ACC112 (cell line): ENCODE measurements around the gene SLC47A1.
A peak's percentile ranks its signal among the peaks of the same experiment; 100 is the strongest.
"Not testable (repeated sequence)": the region's sequence is repeated elsewhere in the genome, so short reads cannot be mapped to it uniquely, and the experiment has no call there.

Source experiments
- H2AFZ ChIP-seq: fragments of 200-600 bp; sonication (generic); one replicate; pipeline ENCODE4 v1.6.0; 2017; ENCODE audit warnings: antibody characterized with exemption, low read length; ENCODE audit not compliant: unreplicated experiment
- H3K27ac ChIP-seq: fragments of 200-600 bp; sonication (generic); 2 replicates; pipeline ENCODE4 v1.5.1; 2014; ENCODE audit warnings: low read depth, mild to moderate bottlenecking, antibody characterized with exemption, low read length, moderate library complexity
- H3K27me3 ChIP-seq: fragments of 200-600 bp; sonication (generic); 2 replicates; pipeline ENCODE4 v1.6.1; 2014; ENCODE audit warnings: mild to moderate bottlenecking, antibody characterized with exemption, low read length, moderate library complexity, mixed read lengths; ENCODE audit not compliant: insufficient read depth
- H3K36me3 ChIP-seq: fragments of 200-600 bp; sonication (generic); 2 replicates; pipeline ENCODE4 v1.6.1; 2016; ENCODE audit warnings: mild to moderate bottlenecking, antibody characterized with exemption, low read length, moderate library complexity, mixed read lengths; ENCODE audit not compliant: insufficient read depth
- H3K4me1 ChIP-seq: fragments of 200-600 bp; sonication (generic); one replicate; pipeline ENCODE4 v1.6.1; 2016; ENCODE audit warnings: low read length, mixed read lengths; ENCODE audit not compliant: insufficient read depth, unreplicated experiment, control insufficient read depth
- H3K4me3 ChIP-seq: fragments of 200-600 bp; sonication (generic); 2 replicates; pipeline ENCODE4 v1.5.1; 2014; ENCODE audit warnings: mild to moderate bottlenecking, low read depth, low read length
- H3K79me2 ChIP-seq: fragments of 200-600 bp; sonication (generic); one replicate; pipeline ENCODE4 v1.6.0; 2016; ENCODE audit warnings: low read length; ENCODE audit not compliant: control insufficient read depth, unreplicated experiment, insufficient read depth

SLC47A1 gene

GRCh38 chr17:19523690-19524089 is 10.0 kb upstream of the SLC47A1 start:
- Histone ChIP-seq H2AFZ (no peak overlapping the region), H3K79me2 (no peaks in the 10 kb centered on the region), H3K4me1 (no peaks in the 10 kb centered on the region), H3K27me3 (no peaks in the 10 kb centered on the region), H3K27ac (no peak overlapping the region), H3K4me3 (no peak overlapping the region), H3K36me3 (no peaks in the 10 kb centered on the region)

GRCh38 chr17:19526950-19527349 is 6.7 kb upstream of the SLC47A1 start:
- H2AFZ ChIP-seq = peak overlapping the region; percentile 47
- H3K4me1 ChIP-seq, H3K27ac ChIP-seq, H3K36me3 ChIP-seq, H3K4me3 ChIP-seq, H3K79me2 ChIP-seq, H3K27me3 ChIP-seq: not testable (repeated sequence)

GRCh38 chr17:19531780-19532501 is 1.7 kb upstream of the SLC47A1 start:
- Histone ChIP-seq H2AFZ (no peak overlapping the region), H3K36me3 (no peaks in the 10 kb centered on the region), H3K79me2 (no peaks in the 10 kb centered on the region), H3K4me3 (no peak overlapping the region), H3K27me3 (peaks cover 3% of the 10 kb centered on the region; the same call in 1 of the 2 replicates), H3K27ac (no peak overlapping the region), H3K4me1 (peaks cover 3% of the 10 kb centered on the region)

- Histone ChIP-seq H2AFZ (no peak overlapping the region), H3K4me1 (peaks cover 3% of the 10 kb centered on the region), H3K36me3 (no peaks in the 10 kb centered on the region), H3K27me3 (peaks cover 3% of the 10 kb centered on the region; the same call in 1 of the 2 replicates), H3K4me3 (peak overlapping the region; percentile 85), H3K79me2 (no peaks in the 10 kb centered on the region), H3K27ac (no peak overlapping the region)
Observed at GRCh38 chr17:19533036-19533717, 477 bp upstream of the SLC47A1 start.

- Histone ChIP-seq H2AFZ (peak overlapping the region; percentile 45), H3K79me2 (no peaks in the 10 kb centered on the region), H3K27me3 (peaks cover 3% of the 10 kb centered on the region; the same call in 1 of the 2 replicates), H3K36me3 (no peaks in the 10 kb centered on the region), H3K4me1 (peaks cover 3% of the 10 kb centered on the region), H3K27ac (no peak overlapping the region), H3K4me3 (peak overlapping the region; percentile 85)
Observed at GRCh38 chr17:19534562-19535149, 1.0 kb downstream of the SLC47A1 start.

DNA sequence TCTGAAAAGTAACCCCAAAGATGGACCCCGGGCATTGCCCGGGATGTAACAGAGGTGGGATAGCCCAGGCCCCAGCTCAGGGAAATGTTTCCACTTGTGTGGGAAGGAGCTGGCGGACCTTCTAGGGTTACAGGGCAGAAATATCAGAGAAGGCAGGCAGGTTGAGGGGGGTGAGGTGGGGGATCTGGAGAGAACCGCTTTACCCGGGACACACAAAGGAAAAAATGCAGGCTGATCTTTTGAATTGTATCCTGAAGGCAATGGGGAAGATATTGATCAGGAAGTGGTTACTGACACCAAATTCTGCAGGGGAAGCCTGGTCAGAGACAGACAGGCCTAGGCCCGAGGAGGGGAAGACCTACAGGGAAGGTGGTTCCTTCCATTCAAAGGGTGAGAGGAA is 3.5 kb downstream of the SLC47A1 start:
- peaks cover 3% of the 10 kb centered on the region for H3K4me1 ChIP-seq
- H3K27me3 ChIP-seq = peaks cover 3% of the 10 kb centered on the region; the same call in 1 of the 2 replicates
- H3K79me2 ChIP-seq = no peaks in the 10 kb centered on the region
- no peaks in the 10 kb centered on the region for H3K36me3 ChIP-seq
- H2AFZ ChIP-seq = no peak overlapping the region
- no peak overlapping the region for H3K27ac ChIP-seq
- H3K4me3 ChIP-seq = no peak overlapping the region

DNA sequence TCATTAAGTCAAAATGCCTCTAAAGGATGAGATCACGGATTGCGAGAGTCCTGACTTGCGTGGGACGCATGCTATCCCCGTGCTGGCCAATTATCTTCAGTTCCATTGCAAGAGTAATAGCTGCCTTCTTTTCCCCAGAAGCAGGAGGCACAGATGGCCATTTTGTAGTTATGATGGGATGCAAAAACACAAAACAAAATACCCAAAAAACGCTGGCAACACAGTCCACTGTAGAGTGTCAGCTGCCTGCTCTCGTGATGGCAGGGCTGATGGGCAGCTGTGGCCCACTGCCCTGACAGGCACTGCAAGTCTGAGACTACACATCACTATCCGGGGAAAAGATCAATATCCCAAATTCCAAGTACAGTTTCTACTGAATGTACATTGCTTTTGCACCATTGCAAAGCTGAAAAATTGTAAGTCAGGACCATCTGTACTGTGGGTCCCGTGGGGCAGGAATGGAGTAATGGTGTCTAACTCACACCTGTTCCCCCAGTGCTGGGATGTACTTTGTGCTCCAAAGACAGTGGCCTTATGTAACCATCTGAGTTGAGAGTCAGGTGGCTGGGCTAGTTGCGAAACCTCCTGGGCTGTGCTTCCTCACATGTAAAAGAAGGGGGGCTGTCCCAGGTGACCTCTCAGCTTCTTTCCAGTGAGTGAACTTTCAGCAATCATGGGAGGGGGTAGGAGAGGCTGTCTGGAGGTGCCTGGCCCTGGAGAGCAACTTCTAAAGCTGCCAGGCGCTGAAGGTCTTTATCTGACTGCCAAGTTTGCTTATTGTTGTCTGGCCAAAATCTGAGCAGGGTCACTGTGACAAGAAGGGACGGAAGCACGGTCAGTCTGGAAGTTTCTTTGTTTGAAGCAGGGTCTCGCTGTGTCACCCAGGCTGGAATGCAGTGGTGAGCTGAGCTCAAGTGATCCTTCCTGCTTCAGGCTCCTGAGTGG is 4.7 kb downstream of the SLC47A1 start:
- Histone ChIP-seq H3K4me3 (no peak overlapping the region), H3K4me1 (peaks cover 3% of the 10 kb centered on the region), H3K79me2 (no peaks in the 10 kb centered on the region), H3K36me3 (no peaks in the 10 kb centered on the region), H2AFZ (no peak overlapping the region), H3K27me3 (no peaks in the 10 kb centered on the region), H3K27ac (no peak overlapping the region)

GRCh38 chr17:19539040-19539399 is 5.4 kb downstream of the SLC47A1 start:
- Histone ChIP-seq H3K79me2 (no peaks in the 10 kb centered on the region), H3K4me3 (no peak overlapping the region), H3K36me3 (no peaks in the 10 kb centered on the region), H3K27ac (no peak overlapping the region), H2AFZ (no peak overlapping the region), H3K27me3 (no peaks in the 10 kb centered on the region), H3K4me1 (peaks cover 3% of the 10 kb centered on the region)

DNA sequence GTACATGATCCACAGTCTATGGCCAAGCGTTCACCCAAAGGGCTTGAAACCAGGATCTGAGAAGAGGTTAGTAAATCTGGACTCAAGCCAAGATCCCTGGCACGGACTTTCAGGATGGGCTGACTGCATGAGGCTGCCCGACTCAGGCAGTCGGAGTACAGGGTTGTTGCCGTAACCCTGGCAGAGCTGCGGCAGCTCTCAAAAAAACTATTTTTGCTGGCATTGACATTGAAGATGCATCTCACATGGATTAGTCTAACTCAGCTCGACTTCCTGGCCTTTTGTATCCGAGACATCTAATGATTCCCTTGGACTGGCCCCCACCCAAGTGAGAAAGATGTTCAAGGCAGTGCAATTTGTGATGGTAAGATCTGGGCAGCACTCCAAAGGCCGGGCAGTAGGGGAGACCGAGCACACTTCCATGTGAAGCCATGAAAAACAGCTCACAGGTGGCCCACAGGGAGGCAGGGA is 6.2 kb downstream of the SLC47A1 start:
- Histone ChIP-seq H3K4me3 (no peak overlapping the region), H3K4me1 (no peaks in the 10 kb centered on the region), H3K36me3 (no peaks in the 10 kb centered on the region), H3K27me3 (no peaks in the 10 kb centered on the region), H3K79me2 (no peaks in the 10 kb centered on the region), H2AFZ (no peak overlapping the region), H3K27ac (no peak overlapping the region)

DNA sequence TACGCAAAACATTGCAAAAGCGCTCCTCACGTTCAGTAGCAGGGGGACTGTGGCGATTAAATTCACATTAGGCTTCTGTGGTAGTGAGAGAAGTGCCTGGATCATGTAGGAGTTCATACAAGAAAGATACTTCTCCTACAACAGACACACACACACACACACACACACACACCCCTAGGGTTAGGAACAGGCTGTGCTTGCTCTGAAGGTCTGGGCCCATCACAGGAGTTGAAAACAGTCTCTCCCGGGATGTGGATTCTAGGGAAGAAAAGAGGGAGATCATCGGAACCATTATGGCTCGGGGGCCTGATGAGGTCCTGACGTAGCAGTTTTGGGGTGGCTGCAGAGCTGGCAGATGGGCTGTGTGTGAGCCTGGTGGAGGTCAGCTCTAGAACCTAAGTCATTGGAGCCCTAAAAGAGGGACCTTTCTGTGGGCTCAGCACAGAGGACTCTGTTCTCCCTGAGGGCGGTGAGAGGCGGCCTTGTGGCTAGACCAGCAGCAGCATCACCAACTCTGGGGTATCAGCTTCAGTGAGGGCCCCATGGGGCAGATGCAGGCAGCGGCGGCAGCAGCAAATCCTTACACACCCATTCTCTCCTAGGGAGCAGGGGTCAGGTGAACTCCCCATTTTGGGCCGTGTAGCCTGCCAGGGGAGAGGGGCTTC is 7.2 kb downstream of the SLC47A1 start:
- no peak overlapping the region for H3K4me3 ChIP-seq
- H3K79me2 ChIP-seq = no peaks in the 10 kb centered on the region
- no peaks in the 10 kb centered on the region for H3K36me3 ChIP-seq
- H2AFZ ChIP-seq = no peak overlapping the region
- H3K4me1 ChIP-seq = no peaks in the 10 kb centered on the region
- no peaks in the 10 kb centered on the region for H3K27me3 ChIP-seq
- H3K27ac ChIP-seq = no peak overlapping the region
